Astrocyte of the cerebellum (primary cell): ENCODE data around the gene KCNMA1.

ENCODE experiments used
- DNase-seq: peaks from one replicate; pipeline ENCODE4 v3.0.0-alpha.2; 2011; ENCODE audit warnings: low read depth
- H3K4me3 ChIP-seq: 2 replicates; pipeline ENCODE4 v1.5.1; 2011; ENCODE audit warnings: mild to moderate bottlenecking, low read depth, low read length, moderate library complexity
- in situ Hi-C: cut with HindIII; loops from 2 replicates; pipeline ENCODE4 v1.10.0; 2017; ENCODE audit warnings: low sequenced_read_pairs
- TF ChIP-seq, protein P1 (sequence below): IDR thresholded peaks from 2 replicates; pipeline ENCODE4 v1.5.1; 2012; ENCODE audit warnings: low read length, low read depth, moderate library complexity, mild to moderate bottlenecking; ENCODE audit errors: missing control alignments

Gene KCNMA1

DNA sequence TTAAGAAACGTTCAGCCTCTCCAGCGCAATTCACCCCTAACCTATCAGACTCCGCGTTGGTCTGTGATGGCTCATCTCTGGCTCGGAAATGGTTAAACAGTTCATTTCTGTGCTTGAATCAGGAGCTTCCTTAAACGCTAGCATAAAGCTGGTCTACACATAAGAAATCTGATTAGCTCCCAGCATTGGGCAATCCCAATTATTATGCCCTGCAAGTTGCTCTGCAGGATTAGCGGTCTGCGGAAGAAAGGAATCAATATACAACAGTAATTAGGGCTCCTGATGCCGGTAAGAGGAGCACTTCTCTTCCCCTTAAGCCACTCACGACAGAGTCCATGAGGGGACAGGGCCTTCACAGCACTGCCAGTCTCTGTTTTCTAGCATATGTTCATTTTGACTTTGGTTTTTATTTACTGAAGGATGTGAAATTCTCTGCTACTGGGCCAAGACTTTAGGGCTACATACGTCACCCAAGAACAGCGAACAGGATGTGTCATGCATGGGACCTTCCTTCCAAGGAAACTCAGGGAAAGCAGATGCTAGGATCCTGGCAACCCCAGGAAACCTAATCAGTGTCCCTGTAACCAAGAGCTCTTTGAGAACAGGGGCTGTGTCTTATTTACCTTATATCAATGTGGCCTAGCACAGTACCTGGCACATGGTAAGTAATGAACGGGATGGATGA, 324.4 kb downstream of the KCNMA1 start:
- TF ChIP-seq, protein P1, sequence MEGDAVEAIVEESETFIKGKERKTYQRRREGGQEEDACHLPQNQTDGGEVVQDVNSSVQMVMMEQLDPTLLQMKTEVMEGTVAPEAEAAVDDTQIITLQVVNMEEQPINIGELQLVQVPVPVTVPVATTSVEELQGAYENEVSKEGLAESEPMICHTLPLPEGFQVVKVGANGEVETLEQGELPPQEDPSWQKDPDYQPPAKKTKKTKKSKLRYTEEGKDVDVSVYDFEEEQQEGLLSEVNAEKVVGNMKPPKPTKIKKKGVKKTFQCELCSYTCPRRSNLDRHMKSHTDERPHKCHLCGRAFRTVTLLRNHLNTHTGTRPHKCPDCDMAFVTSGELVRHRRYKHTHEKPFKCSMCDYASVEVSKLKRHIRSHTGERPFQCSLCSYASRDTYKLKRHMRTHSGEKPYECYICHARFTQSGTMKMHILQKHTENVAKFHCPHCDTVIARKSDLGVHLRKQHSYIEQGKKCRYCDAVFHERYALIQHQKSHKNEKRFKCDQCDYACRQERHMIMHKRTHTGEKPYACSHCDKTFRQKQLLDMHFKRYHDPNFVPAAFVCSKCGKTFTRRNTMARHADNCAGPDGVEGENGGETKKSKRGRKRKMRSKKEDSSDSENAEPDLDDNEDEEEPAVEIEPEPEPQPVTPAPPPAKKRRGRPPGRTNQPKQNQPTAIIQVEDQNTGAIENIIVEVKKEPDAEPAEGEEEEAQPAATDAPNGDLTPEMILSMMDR = no peak
- in situ Hi-C loops = no loop called here
- H3K4me3 ChIP-seq = no peak overlapping the region
- no peak for DNase-seq

DNA sequence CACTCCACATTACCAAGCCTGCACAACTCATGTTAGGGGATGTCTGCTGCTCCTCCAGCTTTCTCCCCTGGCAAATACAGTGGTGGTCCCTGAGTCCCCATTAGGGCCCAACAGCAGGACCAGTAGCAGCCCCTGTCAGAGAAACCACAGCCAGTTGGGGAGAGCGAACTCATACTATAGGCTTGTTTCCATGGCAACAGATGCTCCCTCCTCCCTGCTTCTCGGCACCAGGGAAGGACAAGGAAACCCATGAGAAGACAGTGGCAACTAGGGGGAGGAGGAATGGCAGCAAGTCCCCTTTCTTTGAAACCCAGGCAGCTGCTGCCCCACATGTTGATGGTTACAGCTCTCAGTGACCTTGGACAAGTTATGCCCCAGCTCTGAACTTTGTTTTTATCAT, 326.4 kb downstream of the KCNMA1 start:
- H3K4me3 ChIP-seq = no peak overlapping the region
- in situ Hi-C loops = no loop called here
- DNase-seq = no peak
- TF ChIP-seq, protein P1 = no peak

DNA sequence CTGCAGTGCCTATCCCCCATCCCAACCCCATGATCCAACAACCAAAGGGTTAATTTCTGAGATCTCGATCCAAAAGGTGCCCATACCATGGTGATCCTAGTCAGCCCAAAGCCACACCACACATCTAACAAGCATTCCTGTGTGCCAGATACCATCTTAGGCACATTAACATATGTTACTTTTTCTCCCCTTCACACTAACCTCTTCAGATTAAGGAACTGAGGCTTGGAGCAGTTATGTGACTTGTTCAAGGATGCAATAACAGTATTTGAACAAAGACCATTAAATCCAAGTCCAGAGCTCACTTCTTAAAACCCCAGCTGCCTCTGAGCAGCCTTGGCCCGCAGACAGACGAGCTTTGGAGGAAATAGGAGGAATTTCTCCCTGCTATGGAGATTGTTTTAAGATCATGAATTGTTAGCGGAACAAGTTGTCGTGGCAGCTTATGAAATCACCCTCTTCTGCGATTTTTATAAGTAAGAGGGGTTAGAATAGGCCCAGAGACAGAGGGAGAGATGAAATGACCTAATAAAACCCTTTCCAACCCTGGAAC, 327.2 kb downstream of the KCNMA1 start:
- in situ Hi-C loops = no loop called here

DNA sequence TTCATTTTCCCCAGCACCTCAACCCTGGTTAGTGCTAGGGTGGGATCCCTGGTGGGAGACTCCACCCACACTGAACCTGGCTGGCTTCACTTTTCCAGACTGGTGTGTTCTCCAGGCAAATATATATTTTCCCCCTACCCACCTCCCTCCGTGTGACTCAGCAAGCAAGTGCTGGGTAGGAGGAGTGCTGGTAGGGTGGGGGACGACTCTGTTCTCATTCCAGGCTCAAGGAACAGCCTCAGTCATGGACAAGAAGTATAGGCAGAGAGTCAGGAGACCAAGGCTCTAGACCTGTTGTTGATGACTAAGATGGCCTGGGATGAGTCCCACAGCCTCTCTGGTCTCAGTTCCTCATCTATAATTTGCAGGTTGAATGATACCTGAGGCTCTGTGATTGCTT, 328.1 kb downstream of the KCNMA1 start:
- DNase-seq = no peak
- H3K4me3 ChIP-seq = no peak overlapping the region
- in situ Hi-C loops = no loop called here
- TF ChIP-seq, protein P1 = no peak

More for the DNA sequence above, 327.2 kb downstream of the KCNMA1 start:
- H3K4me3 ChIP-seq = no peak overlapping the region
- DNase-seq = no peak
- TF ChIP-seq, protein P1 = no peak

DNA sequence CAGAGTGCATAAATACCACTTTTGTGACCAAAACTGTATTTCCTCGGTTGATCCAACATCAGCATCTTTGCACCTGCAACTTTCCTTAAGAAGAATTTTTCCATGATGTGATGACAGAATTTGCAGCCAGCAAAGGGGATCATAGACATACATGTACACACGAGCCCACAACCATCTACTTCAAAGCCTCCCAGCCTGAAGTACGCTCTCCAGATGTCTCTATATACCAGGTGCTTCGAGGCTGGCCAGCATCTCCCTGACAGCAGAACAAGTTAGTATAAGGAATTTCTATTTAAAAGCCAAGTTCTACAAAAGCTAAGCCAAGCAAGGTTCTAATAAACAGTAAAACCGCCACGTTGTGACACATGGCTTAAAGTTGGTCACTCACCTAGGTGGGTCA, 328.5 kb downstream of the KCNMA1 start:
- H3K4me3 ChIP-seq = no peak overlapping the region
- in situ Hi-C loops = no loop called here
- no peak for DNase-seq
- TF ChIP-seq, protein P1 = no peak

DNA sequence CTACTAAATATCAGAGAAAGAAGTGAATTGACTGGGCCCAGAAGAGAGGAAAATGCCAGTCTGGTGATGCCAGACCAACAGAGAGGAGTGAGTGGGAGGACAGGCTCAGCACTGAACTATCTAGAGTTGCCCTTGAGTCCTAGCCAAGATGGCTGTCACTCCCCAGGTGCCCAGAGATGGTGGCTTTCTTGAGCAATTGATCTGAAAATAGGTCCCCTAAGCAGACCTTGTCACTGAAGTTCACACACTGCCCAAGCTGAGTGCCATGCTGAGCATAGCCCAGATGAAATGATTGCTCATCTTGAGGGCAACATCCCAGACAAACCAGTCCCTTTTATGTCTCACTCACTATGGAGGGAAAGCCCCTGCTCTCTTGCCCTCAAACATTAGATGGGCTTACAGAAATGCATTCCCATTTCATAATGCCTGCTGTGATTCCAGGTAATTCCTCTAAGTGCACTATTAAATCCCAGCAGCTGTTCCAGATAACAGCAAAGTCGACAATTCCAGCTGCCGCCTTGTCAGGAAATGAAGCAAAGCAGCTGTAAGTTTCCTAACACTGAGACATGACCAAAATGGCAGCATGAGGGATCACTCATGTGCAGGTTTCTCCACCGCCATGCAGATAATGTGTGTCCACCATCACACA, 329.4 kb downstream of the KCNMA1 start:
- no peak overlapping the region for H3K4me3 ChIP-seq
- TF ChIP-seq, protein P1 = no peak
- in situ Hi-C loops = no loop called here
- DNase-seq = no peak
